OCI-LY7 (cell line): ENCODE results near the gene SCAMP2.

Source experiments
- EZH2phosphoT487 ChIP-seq: fragments of 200-600 bp; sonication (generic); IDR thresholded peaks from 2 replicates; pipeline ENCODE4 v1.6.1; 2018; ENCODE audit warnings: low read depth, borderline replicate concordance, mild to moderate bottlenecking, mixed run types, antibody characterized with exemption, low read length, moderate library complexity, mixed read lengths
- TF ChIP-seq, protein P1 (sequence below): fragments of 200-600 bp; sonication (generic); conservative IDR thresholded peaks from 2 replicates; pipeline ENCODE4 v1.5.1; 2014; ENCODE audit warnings: mild to moderate bottlenecking, antibody characterized with exemption, low read length, moderate library complexity, mixed read lengths

DNA sequence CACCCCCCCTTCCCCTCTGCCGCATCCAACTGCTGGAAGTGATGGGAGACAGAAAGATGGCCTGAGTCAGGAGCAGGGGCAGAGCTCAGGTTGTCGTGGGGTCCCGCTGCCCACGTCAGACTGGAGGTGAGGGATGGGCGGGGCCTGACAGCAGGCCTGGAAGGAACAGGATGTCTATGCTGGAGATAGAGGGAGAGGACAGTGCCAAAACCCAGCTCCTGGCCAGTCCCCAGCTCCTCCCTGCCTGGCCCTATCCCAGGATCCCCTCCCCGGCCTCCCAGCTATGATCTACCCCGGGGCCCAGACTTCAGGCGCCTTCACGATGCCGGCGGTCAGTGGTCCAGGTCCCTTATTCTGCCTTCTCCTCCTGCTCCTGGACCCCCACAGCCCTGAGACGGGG, 60.6 kb downstream of the SCAMP2 start, which contains the start of gene LMAN1L:
- no peak for TF ChIP-seq EZH2phosphoT487
- TF ChIP-seq, protein P1, sequence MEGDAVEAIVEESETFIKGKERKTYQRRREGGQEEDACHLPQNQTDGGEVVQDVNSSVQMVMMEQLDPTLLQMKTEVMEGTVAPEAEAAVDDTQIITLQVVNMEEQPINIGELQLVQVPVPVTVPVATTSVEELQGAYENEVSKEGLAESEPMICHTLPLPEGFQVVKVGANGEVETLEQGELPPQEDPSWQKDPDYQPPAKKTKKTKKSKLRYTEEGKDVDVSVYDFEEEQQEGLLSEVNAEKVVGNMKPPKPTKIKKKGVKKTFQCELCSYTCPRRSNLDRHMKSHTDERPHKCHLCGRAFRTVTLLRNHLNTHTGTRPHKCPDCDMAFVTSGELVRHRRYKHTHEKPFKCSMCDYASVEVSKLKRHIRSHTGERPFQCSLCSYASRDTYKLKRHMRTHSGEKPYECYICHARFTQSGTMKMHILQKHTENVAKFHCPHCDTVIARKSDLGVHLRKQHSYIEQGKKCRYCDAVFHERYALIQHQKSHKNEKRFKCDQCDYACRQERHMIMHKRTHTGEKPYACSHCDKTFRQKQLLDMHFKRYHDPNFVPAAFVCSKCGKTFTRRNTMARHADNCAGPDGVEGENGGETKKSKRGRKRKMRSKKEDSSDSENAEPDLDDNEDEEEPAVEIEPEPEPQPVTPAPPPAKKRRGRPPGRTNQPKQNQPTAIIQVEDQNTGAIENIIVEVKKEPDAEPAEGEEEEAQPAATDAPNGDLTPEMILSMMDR: no peak
